ENCODE data around the gene PTPRC.

GRCh38 chr1:198788561-198789064 lies 149.8 kb downstream of the PTPRC start:
- TF ChIP-seq ATF2 (tag by site-specific recombination; IDR thresholded peaks at IDR 0.05; ENCODE audit: low read depth) (no peak), CTCF (tag by site-specific recombination; IDR thresholded peaks at IDR 0.05) (no peak), ZNF629 (tag by site-specific recombination; IDR thresholded peaks at IDR 0.05) (no peak), GLIS2 (tag by site-specific recombination; IDR thresholded peaks at IDR 0.05) (no peak), ZNF184 (tag by site-specific recombination; IDR thresholded peaks at IDR 0.05) (no peak)
- TF ChIP-seq, protein P1, sequence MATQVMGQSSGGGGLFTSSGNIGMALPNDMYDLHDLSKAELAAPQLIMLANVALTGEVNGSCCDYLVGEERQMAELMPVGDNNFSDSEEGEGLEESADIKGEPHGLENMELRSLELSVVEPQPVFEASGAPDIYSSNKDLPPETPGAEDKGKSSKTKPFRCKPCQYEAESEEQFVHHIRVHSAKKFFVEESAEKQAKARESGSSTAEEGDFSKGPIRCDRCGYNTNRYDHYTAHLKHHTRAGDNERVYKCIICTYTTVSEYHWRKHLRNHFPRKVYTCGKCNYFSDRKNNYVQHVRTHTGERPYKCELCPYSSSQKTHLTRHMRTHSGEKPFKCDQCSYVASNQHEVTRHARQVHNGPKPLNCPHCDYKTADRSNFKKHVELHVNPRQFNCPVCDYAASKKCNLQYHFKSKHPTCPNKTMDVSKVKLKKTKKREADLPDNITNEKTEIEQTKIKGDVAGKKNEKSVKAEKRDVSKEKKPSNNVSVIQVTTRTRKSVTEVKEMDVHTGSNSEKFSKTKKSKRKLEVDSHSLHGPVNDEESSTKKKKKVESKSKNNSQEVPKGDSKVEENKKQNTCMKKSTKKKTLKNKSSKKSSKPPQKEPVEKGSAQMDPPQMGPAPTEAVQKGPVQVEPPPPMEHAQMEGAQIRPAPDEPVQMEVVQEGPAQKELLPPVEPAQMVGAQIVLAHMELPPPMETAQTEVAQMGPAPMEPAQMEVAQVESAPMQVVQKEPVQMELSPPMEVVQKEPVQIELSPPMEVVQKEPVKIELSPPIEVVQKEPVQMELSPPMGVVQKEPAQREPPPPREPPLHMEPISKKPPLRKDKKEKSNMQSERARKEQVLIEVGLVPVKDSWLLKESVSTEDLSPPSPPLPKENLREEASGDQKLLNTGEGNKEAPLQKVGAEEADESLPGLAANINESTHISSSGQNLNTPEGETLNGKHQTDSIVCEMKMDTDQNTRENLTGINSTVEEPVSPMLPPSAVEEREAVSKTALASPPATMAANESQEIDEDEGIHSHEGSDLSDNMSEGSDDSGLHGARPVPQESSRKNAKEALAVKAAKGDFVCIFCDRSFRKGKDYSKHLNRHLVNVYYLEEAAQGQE (tag by site-specific recombination; IDR thresholded peaks at IDR 0.05), result no peak
- TF ChIP-seq, protein P2, sequence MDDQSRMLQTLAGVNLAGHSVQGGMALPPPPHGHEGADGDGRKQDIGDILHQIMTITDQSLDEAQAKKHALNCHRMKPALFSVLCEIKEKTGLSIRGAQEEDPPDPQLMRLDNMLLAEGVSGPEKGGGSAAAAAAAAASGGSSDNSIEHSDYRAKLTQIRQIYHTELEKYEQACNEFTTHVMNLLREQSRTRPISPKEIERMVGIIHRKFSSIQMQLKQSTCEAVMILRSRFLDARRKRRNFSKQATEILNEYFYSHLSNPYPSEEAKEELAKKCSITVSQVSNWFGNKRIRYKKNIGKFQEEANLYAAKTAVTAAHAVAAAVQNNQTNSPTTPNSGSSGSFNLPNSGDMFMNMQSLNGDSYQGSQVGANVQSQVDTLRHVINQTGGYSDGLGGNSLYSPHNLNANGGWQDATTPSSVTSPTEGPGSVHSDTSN (CRISPR knock-in tag; IDR thresholded peaks at IDR 0.05), result no peak
